HepG2 (cell line): Measurements from ENCODE around the gene DDAH2. TPM values are rescaled to one million over a fixed set of nuclear protein-coding genes. Genes with fewer than 3 reads are reported as not detected.

Experiments used
- BCL6 ChIP-seq: IDR thresholded peaks from 2 replicates; pipeline ENCODE4 v1.6.1; 2016; ENCODE audit warnings: missing genetic modification reagents, missing compliant biosample characterization
- MAFF ChIP-seq: IDR thresholded peaks from 2 replicates; pipeline ENCODE4 v1.6.1; 2011; ENCODE audit warnings: low read depth, low read length, improper control_type of control experiment
- MLLT10 ChIP-seq: sonication (generic); formaldehyde crosslinking; IDR thresholded peaks from 2 replicates; pipeline ENCODE4 v1.4.0; 2020; ENCODE audit warnings: missing genetic modification reagents
- PBX3 ChIP-seq: sonication (generic); formaldehyde crosslinking; IDR thresholded peaks from 2 replicates; pipeline ENCODE4 v1.8.1; 2023; ENCODE audit warnings: missing genetic modification reagents, inconsistent platforms, borderline replicate concordance
- RELA ChIP-seq: sonication (generic); formaldehyde crosslinking; IDR thresholded peaks from 2 replicates; pipeline ENCODE4 v1.4.0; 2020; ENCODE audit warnings: missing genetic modification reagents
- SPEN ChIP-seq: sonication (generic); formaldehyde crosslinking; IDR thresholded peaks from 2 replicates; pipeline ENCODE4 v1.5.1; 2020; ENCODE audit warnings: low read depth, mild to moderate bottlenecking, missing genetic modification reagents
- YY1 ChIP-seq: IDR thresholded peaks from 2 replicates; pipeline ENCODE4 v1.6.1; 2011; ENCODE audit warnings: low read length, low read depth, moderate library complexity, mild to moderate bottlenecking; ENCODE audit not compliant: insufficient read depth, insufficient replicate concordance
- ZNF225 ChIP-seq: sonication (generic); formaldehyde crosslinking; IDR thresholded peaks from 2 replicates; pipeline ENCODE4 v1.4.0; 2020; ENCODE audit warnings: mild to moderate bottlenecking, missing genetic modification reagents
- ZNF646 ChIP-seq: sonication (generic); formaldehyde crosslinking; IDR thresholded peaks from 2 replicates; pipeline ENCODE4 v1.9.0; 2021; ENCODE audit warnings: mild to moderate bottlenecking, missing genetic modification reagents
- ZNF678 ChIP-seq: sonication (generic); formaldehyde crosslinking; IDR thresholded peaks from 2 replicates; pipeline ENCODE4 v1.4.0; 2020; ENCODE audit warnings: mild to moderate bottlenecking, missing genetic modification reagents
- polyA plus RNA-seq, 8 experiments: library from polyadenylated mRNA; depleted of rRNA in 3 of 8; stranded (reverse) in 7 of 8; unstranded in 1 of 8; fragments of >200 nt; fragmentation: Illumina TruSeq in 4 of 8; extraction: Trizol in 4 of 8; gene quantifications; 2 replicates each; pipeline versions ENCODE4 v1.2.1 to v1.2.3, GENCODE V29; 2011 to 2016; ENCODE audit warnings: low read depth in 4 of 8, missing spikeins in 1 of 8, mixed read lengths in 1 of 8; ENCODE audit not compliant: insufficient read depth in 1 of 8
- total RNA-seq, 5 experiments: library from RNA; depleted of rRNA; stranded (reverse); fragments of >200 nt; fragmentation: Illumina TruSeq; extraction: Trizol; gene quantifications; 2 replicates each; pipeline ENCODE4 v1.2.3, GENCODE V29; 2016; ENCODE audit warnings: low read depth in 1 of 5
- TF ChIP-seq, protein P1 (sequence below): sonication (generic); formaldehyde crosslinking; IDR thresholded peaks from 2 replicates; pipeline ENCODE4 v1.5.1; 2020; ENCODE audit warnings: missing genetic modification reagents, mild to moderate bottlenecking, borderline replicate concordance

DDAH2 gene
- total and polyA plus RNA-seq, 2 of the 13 experiments (the other 11 are each of a cell fraction or from before 2014, with no cell fraction given): 16.4 to 21.1 TPM

- TF ChIP-seq MLLT10 (no peak), YY1 (no peak), ZNF225 (no peak), SPEN (CRISPR knock-in tag) (no peak), ZNF678 (no peak), PBX3 (CRISPR knock-in tag) (no peak), RELA (CRISPR knock-in tag) (peak; percentile 92; the same call in 1 of the 2 replicates), MAFF (no peak), ZNF646 (CRISPR knock-in tag) (peak; percentile 73; the same call in 1 of the 2 replicates), BCL6 (CRISPR knock-in tag) (peak; percentile 91)
- TF ChIP-seq, protein P1, sequence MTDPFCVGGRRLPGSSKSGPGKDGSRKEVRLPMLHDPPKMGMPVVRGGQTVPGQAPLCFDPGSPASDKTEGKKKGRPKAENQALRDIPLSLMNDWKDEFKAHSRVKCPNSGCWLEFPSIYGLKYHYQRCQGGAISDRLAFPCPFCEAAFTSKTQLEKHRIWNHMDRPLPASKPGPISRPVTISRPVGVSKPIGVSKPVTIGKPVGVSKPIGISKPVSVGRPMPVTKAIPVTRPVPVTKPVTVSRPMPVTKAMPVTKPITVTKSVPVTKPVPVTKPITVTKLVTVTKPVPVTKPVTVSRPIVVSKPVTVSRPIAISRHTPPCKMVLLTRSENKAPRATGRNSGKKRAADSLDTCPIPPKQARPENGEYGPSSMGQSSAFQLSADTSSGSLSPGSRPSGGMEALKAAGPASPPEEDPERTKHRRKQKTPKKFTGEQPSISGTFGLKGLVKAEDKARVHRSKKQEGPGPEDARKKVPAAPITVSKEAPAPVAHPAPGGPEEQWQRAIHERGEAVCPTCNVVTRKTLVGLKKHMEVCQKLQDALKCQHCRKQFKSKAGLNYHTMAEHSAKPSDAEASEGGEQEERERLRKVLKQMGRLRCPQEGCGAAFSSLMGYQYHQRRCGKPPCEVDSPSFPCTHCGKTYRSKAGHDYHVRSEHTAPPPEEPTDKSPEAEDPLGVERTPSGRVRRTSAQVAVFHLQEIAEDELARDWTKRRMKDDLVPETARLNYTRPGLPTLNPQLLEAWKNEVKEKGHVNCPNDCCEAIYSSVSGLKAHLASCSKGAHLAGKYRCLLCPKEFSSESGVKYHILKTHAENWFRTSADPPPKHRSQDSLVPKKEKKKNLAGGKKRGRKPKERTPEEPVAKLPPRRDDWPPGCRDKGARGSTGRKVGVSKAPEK (CRISPR knock-in tag): no peak
Observed at GRCh38 chr6:31737991-31738979, 9.2 kb upstream of the DDAH2 start (continued).
